Effector memory CD4-positive, alpha-beta T cell (primary cell): Measurements from ENCODE around the gene ZMIZ1.

Experiments used
- DNase-seq, 3 donors: peaks; one replicate each; pipeline ENCODE4 v3.0.0-alpha.2; 2020
- H3K27ac ChIP-seq: 2 replicates; pipeline ENCODE4 v1.7.0; 2013; ENCODE audit warnings: mild to moderate bottlenecking, low read length, moderate library complexity; ENCODE audit not compliant: insufficient read depth, poor library complexity, severe bottlenecking
- H3K27me3 ChIP-seq: replicated peaks from 2 replicates; pipeline ENCODE4 v1.7.0; 2013; ENCODE audit warnings: mild to moderate bottlenecking, low read length; ENCODE audit not compliant: insufficient read depth, control insufficient read depth, poor library complexity, severe bottlenecking
- H3K36me3 ChIP-seq: 2 replicates; pipeline ENCODE4 v1.7.0; 2013; ENCODE audit warnings: mild to moderate bottlenecking, low read length, moderate library complexity; ENCODE audit not compliant: control insufficient read depth, insufficient read depth
- H3K4me1 ChIP-seq: 2 replicates; pipeline ENCODE4 v1.7.0; 2013; ENCODE audit warnings: low read length, mild to moderate bottlenecking; ENCODE audit not compliant: control insufficient read depth, insufficient read depth, poor library complexity, severe bottlenecking
- H3K4me3 ChIP-seq: 2 replicates; pipeline ENCODE4 v1.7.0; 2013; ENCODE audit warnings: low read length, low read depth, mild to moderate bottlenecking; ENCODE audit not compliant: insufficient read depth, poor library complexity, severe bottlenecking
- H3K9me3 ChIP-seq: 2 replicates; pipeline ENCODE4 v1.7.0; 2013; ENCODE audit warnings: mild to moderate bottlenecking, low read length, moderate library complexity; ENCODE audit not compliant: control insufficient read depth

Gene ZMIZ1

GRCh38 chr10:79359816-79360498 lies 291.2 kb downstream of the ZMIZ1 start:
- H3K9me3 ChIP-seq: no peaks in the 10 kb centered on the region
- no peaks in the 10 kb centered on the region for H3K27me3 ChIP-seq
- H3K27ac ChIP-seq: no peak overlapping the region
- DNase-seq: no peak
- peaks cover 16% of the 10 kb centered on the region for H3K36me3 ChIP-seq
- no peak overlapping the region for H3K4me3 ChIP-seq
- peaks cover 3% of the 10 kb centered on the region for H3K4me1 ChIP-seq

- H3K4me3 ChIP-seq: no peak overlapping the region
- peaks cover 12% of the 10 kb centered on the region for H3K36me3 ChIP-seq
- H3K4me1 ChIP-seq: peaks cover 3% of the 10 kb centered on the region
- no peak for DNase-seq
- H3K27ac ChIP-seq: no peak overlapping the region
- no peaks in the 10 kb centered on the region for H3K9me3 ChIP-seq
- H3K27me3 ChIP-seq: no peaks in the 10 kb centered on the region
Measured at GRCh38 chr10:79360499-79361342, 292.0 kb downstream of the ZMIZ1 start.

GRCh38 chr10:79361726-79362397 lies 293.1 kb downstream of the ZMIZ1 start:
- H3K27me3 ChIP-seq: no peaks in the 10 kb centered on the region
- H3K9me3 ChIP-seq: no peaks in the 10 kb centered on the region
- DNase-seq: no peak
- H3K4me3 ChIP-seq: no peak overlapping the region
- H3K4me1 ChIP-seq: peaks cover 3% of the 10 kb centered on the region
- H3K36me3 ChIP-seq: peaks cover 5% of the 10 kb centered on the region
- no peak overlapping the region for H3K27ac ChIP-seq
